GM23338 (cell line): Measurements from ENCODE around the gene PHLDB3.

Experiments used
- ZNF114 ChIP-seq: fragments of 250-450 bp; sonication (Bioruptor Pico); IDR thresholded peaks from 2 replicates; pipeline ENCODE4 v1.5.0; 2020; ENCODE audit warnings: mild to moderate bottlenecking, moderate library complexity
- TF ChIP-seq, protein P1 (sequence below), 2 experiments: fragments of 200-600 bp in 1 of 2; sonication (generic) in 1 of 2; conservative IDR thresholded peaks; 2 replicates each; pipeline versions ENCODE4 v1.5.1 to v1.6.1; 2016 to 2017; ENCODE audit warnings: antibody characterized with exemption in 2 of 2, low read depth in 2 of 2, mild to moderate bottlenecking in 2 of 2, moderate library complexity in 1 of 2
- TF ChIP-seq, protein P2 (sequence below): IDR thresholded peaks from one replicate; pipeline ENCODE4 v1.6.1; 2018; ENCODE audit warnings: antibody characterized with exemption; ENCODE audit not compliant: unreplicated experiment
- TF ChIP-seq, protein P3 (sequence below): IDR thresholded peaks from 2 replicates; pipeline ENCODE4 v1.6.1; 2016; ENCODE audit warnings: antibody characterized with exemption

DNA sequence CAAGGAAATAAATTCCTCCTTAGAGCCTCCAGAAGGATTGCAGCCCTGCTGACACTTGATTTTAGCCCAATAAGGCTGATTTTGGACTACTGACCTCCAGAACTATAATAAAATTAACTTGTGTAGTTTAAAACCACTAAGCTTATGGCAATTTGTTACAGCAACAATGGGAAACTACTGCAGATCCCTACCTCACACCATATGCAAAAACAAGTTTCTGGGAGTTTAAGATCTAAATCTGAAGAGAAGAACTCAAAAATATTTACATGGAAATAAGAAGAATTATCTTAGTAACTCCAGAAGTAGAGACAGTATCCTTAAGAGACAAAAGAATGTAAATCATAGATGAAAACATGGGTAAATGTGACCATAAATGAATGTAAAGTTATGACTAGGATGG, 34.4 kb upstream of the PHLDB3 start:
- TF ChIP-seq, protein P1, sequence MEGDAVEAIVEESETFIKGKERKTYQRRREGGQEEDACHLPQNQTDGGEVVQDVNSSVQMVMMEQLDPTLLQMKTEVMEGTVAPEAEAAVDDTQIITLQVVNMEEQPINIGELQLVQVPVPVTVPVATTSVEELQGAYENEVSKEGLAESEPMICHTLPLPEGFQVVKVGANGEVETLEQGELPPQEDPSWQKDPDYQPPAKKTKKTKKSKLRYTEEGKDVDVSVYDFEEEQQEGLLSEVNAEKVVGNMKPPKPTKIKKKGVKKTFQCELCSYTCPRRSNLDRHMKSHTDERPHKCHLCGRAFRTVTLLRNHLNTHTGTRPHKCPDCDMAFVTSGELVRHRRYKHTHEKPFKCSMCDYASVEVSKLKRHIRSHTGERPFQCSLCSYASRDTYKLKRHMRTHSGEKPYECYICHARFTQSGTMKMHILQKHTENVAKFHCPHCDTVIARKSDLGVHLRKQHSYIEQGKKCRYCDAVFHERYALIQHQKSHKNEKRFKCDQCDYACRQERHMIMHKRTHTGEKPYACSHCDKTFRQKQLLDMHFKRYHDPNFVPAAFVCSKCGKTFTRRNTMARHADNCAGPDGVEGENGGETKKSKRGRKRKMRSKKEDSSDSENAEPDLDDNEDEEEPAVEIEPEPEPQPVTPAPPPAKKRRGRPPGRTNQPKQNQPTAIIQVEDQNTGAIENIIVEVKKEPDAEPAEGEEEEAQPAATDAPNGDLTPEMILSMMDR (conservative IDR thresholded peaks at IDR 0.05; ENCODE audit: low read depth in 2 of 2), result no peak
- TF ChIP-seq, protein P2, sequence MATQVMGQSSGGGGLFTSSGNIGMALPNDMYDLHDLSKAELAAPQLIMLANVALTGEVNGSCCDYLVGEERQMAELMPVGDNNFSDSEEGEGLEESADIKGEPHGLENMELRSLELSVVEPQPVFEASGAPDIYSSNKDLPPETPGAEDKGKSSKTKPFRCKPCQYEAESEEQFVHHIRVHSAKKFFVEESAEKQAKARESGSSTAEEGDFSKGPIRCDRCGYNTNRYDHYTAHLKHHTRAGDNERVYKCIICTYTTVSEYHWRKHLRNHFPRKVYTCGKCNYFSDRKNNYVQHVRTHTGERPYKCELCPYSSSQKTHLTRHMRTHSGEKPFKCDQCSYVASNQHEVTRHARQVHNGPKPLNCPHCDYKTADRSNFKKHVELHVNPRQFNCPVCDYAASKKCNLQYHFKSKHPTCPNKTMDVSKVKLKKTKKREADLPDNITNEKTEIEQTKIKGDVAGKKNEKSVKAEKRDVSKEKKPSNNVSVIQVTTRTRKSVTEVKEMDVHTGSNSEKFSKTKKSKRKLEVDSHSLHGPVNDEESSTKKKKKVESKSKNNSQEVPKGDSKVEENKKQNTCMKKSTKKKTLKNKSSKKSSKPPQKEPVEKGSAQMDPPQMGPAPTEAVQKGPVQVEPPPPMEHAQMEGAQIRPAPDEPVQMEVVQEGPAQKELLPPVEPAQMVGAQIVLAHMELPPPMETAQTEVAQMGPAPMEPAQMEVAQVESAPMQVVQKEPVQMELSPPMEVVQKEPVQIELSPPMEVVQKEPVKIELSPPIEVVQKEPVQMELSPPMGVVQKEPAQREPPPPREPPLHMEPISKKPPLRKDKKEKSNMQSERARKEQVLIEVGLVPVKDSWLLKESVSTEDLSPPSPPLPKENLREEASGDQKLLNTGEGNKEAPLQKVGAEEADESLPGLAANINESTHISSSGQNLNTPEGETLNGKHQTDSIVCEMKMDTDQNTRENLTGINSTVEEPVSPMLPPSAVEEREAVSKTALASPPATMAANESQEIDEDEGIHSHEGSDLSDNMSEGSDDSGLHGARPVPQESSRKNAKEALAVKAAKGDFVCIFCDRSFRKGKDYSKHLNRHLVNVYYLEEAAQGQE, result no peak
- no peak for TF ChIP-seq ZNF114 (CRISPR knock-in tag)
- TF ChIP-seq, protein P3, sequence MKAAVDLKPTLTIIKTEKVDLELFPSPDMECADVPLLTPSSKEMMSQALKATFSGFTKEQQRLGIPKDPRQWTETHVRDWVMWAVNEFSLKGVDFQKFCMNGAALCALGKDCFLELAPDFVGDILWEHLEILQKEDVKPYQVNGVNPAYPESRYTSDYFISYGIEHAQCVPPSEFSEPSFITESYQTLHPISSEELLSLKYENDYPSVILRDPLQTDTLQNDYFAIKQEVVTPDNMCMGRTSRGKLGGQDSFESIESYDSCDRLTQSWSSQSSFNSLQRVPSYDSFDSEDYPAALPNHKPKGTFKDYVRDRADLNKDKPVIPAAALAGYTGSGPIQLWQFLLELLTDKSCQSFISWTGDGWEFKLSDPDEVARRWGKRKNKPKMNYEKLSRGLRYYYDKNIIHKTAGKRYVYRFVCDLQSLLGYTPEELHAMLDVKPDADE, result no peak
